Mucosa of descending colon (tissue), 3 donors: ENCODE data around the gene TJP3. TPM values are rescaled to one million over a fixed set of nuclear protein-coding genes. Genes with fewer than 3 reads are reported as not detected.

Experiments
- ATAC-seq: fragments of 200-7000 bp; cut with Tn5 transposase; one replicate; pipeline ENCODE4 v1.9.1; 2020; ENCODE audit warnings: mild to moderate bottlenecking, moderate library complexity
- DNase-seq, 3 donors: peaks; one replicate each; pipeline ENCODE4 v3.0.0-alpha.2; 2020
- H3K36me3 ChIP-seq: fragments of 200-600 bp; one replicate; pipeline ENCODE4 v1.8.0; 2021; ENCODE audit warnings: low read depth, mild to moderate bottlenecking
- H3K4me1 ChIP-seq: fragments of 200-600 bp; one replicate; pipeline ENCODE4 v1.8.0; 2021; ENCODE audit warnings: low read depth, mild to moderate bottlenecking
- H3K4me3 ChIP-seq: fragments of 200-600 bp; one replicate; pipeline ENCODE4 v1.8.0; 2021; ENCODE audit warnings: mild to moderate bottlenecking
- H3K9me3 ChIP-seq: fragments of 200-600 bp; one replicate; pipeline ENCODE4 v1.8.0; 2021; ENCODE audit warnings: mild to moderate bottlenecking
- CTCF ChIP-seq: fragments of 200-600 bp; IDR thresholded peaks from one replicate; pipeline ENCODE4 v1.8.0; 2022; ENCODE audit warnings: antibody characterized with exemption, mild to moderate bottlenecking
- intact Hi-C, 2 donors: fragments of 100-400 bp; cut with DNase I in 1 of 2; cut with micrococcal nuclease in 1 of 2; formaldehyde crosslinking; loops; one replicate each; pipeline versions ENCODE4 v1.11.0 to v1.11.1; 2022; cut with DNase I, micrococcal nuclease
- total RNA-seq, 3 donors: library from RNA; stranded (reverse); fragmentation: NEBNext Ultra II Directional in 2 of 3; extraction: Animal tissue kit (Norgen Biotek cat#: 25700) in 2 of 3; gene quantifications; one replicate each; pipeline versions ENCODE4 v1.2.1 to v1.2.4, GENCODE V29; 2021 to 2023
- donor health status: DM: no; HTN: no; CAD: no; lungs with moderate emphysema.
- donor health status: DM: no; HTN: no; CAD: no.
- donor health status: DM: no; HTN: yes; CAD: no.

The TJP3 gene
- total RNA-seq, 3 donors from 2014 or later, result 167 to 357 (median 285) TPM

- peak; percentile 35 for ATAC-seq
- Histone ChIP-seq H3K4me3 (no peak overlapping the region), H3K9me3 (peaks cover 21% of the 10 kb centered on the region), H3K36me3 (no peaks in the 10 kb centered on the region), H3K4me1 (no peaks in the 10 kb centered on the region)
- peak in 1 of 3 donors; percentile 49 for DNase-seq
- no peak for TF ChIP-seq CTCF
- intact Hi-C loops, result no loop called here
Observed at GRCh38 chr19:3783660-3784584, 75.7 kb downstream of the TJP3 start.

GRCh38 chr19:3784607-3785450 is 76.6 kb downstream of the TJP3 start:
- DNase-seq (peak in 1 of 3 donors; percentile 51), ATAC-seq (peak; percentile 5)
- Histone ChIP-seq H3K9me3 (peaks cover 21% of the 10 kb centered on the region), H3K4me3 (no peak overlapping the region), H3K36me3 (no peaks in the 10 kb centered on the region), H3K4me1 (no peaks in the 10 kb centered on the region)
- intact Hi-C loops, result no loop called here
- TF ChIP-seq CTCF, result no peak

- intact Hi-C loops, result no loop called here
- H3K36me3 ChIP-seq, result no peaks in the 10 kb centered on the region
- no peak for TF ChIP-seq CTCF
- H3K9me3 ChIP-seq, result peaks cover 21% of the 10 kb centered on the region
- peak; percentile 36 for ATAC-seq
- peak in 1 of 3 donors; percentile 45 for DNase-seq
- peak overlapping the region; percentile 9 for H3K4me3 ChIP-seq
- H3K4me1 ChIP-seq, result no peaks in the 10 kb centered on the region
Observed at GRCh38 chr19:3785451-3785937, 77.3 kb downstream of the TJP3 start.

- no peak for TF ChIP-seq CTCF
- H3K36me3 ChIP-seq, result no peaks in the 10 kb centered on the region
- H3K4me3 ChIP-seq, result peak within 1 kb of the TSS; percentile 9
- H3K9me3 ChIP-seq, result peaks cover 14% of the 10 kb centered on the region
- peak; percentile 46 for ATAC-seq
- DNase-seq, result peak in 1 of 3 donors; percentile 45
- intact Hi-C loops, result no loop called here
- no peaks in the 10 kb centered on the region for H3K4me1 ChIP-seq
Observed at GRCh38 chr19:3785938-3786824, 78.0 kb downstream of the TJP3 start, which contains the start of gene MATK. TSS of gene MATK (minus strand) at chr19:3786381. CDS start at chr19:3785135, 1,246 bp downstream.
